H1 (cell line): ENCODE results near the gene IFNG-AS1. TPM values are rescaled to one million over a fixed set of nuclear protein-coding genes. Genes with fewer than 3 reads are reported as not detected.

Experiments
- CREB1 ChIP-seq: IDR thresholded peaks from 2 replicates; pipeline ENCODE4 v1.6.1; 2012; ENCODE audit warnings: inconsistent platforms
- polyA plus RNA-seq, 7 experiments: library from polyadenylated mRNA; depleted of rRNA in 3 of 7; stranded (reverse) in 5 of 7; unstranded in 2 of 7; fragments of >200 nt in 5 of 7; fragments of 200-250 nt in 2 of 7; gene quantifications; 1 replicate in 5 of 7; 2 replicates in 1 of 7; 4 replicates in 1 of 7; pipeline versions ENCODE4 v1.2.1 to v1.2.3, GENCODE V29; 2011 to 2013; ENCODE audit warnings: missing spikeins in 2 of 7, mixed read lengths in 2 of 7
- total RNA-seq: library from RNA; stranded (reverse); fragmentation: NEBNext Ultra II Directional; extraction: Animal tissue kit (Norgen Biotek cat#: 25700); gene quantifications from 2 replicates; pipeline ENCODE4 v1.2.1, GENCODE V29; 2021
- TF ChIP-seq, protein P1 (sequence below): fragments of 300-600 bp; sonication (generic); IDR thresholded peaks from 2 replicates; pipeline ENCODE4 v1.7.1; 2012; ENCODE audit warnings: low read length, moderate library complexity, mild to moderate bottlenecking, inconsistent platforms; ENCODE audit not compliant: insufficient replicate concordance

IFNG-AS1 gene
- total and polyA plus RNA-seq, 2 of the 8 experiments (the other 6 are each of a cell fraction or from before 2014, with no cell fraction given), result not detected

GRCh38 chr12:68048648-68049297 lies 59.5 kb downstream of the IFNG-AS1 start (continued):
- TF ChIP-seq, protein P1, sequence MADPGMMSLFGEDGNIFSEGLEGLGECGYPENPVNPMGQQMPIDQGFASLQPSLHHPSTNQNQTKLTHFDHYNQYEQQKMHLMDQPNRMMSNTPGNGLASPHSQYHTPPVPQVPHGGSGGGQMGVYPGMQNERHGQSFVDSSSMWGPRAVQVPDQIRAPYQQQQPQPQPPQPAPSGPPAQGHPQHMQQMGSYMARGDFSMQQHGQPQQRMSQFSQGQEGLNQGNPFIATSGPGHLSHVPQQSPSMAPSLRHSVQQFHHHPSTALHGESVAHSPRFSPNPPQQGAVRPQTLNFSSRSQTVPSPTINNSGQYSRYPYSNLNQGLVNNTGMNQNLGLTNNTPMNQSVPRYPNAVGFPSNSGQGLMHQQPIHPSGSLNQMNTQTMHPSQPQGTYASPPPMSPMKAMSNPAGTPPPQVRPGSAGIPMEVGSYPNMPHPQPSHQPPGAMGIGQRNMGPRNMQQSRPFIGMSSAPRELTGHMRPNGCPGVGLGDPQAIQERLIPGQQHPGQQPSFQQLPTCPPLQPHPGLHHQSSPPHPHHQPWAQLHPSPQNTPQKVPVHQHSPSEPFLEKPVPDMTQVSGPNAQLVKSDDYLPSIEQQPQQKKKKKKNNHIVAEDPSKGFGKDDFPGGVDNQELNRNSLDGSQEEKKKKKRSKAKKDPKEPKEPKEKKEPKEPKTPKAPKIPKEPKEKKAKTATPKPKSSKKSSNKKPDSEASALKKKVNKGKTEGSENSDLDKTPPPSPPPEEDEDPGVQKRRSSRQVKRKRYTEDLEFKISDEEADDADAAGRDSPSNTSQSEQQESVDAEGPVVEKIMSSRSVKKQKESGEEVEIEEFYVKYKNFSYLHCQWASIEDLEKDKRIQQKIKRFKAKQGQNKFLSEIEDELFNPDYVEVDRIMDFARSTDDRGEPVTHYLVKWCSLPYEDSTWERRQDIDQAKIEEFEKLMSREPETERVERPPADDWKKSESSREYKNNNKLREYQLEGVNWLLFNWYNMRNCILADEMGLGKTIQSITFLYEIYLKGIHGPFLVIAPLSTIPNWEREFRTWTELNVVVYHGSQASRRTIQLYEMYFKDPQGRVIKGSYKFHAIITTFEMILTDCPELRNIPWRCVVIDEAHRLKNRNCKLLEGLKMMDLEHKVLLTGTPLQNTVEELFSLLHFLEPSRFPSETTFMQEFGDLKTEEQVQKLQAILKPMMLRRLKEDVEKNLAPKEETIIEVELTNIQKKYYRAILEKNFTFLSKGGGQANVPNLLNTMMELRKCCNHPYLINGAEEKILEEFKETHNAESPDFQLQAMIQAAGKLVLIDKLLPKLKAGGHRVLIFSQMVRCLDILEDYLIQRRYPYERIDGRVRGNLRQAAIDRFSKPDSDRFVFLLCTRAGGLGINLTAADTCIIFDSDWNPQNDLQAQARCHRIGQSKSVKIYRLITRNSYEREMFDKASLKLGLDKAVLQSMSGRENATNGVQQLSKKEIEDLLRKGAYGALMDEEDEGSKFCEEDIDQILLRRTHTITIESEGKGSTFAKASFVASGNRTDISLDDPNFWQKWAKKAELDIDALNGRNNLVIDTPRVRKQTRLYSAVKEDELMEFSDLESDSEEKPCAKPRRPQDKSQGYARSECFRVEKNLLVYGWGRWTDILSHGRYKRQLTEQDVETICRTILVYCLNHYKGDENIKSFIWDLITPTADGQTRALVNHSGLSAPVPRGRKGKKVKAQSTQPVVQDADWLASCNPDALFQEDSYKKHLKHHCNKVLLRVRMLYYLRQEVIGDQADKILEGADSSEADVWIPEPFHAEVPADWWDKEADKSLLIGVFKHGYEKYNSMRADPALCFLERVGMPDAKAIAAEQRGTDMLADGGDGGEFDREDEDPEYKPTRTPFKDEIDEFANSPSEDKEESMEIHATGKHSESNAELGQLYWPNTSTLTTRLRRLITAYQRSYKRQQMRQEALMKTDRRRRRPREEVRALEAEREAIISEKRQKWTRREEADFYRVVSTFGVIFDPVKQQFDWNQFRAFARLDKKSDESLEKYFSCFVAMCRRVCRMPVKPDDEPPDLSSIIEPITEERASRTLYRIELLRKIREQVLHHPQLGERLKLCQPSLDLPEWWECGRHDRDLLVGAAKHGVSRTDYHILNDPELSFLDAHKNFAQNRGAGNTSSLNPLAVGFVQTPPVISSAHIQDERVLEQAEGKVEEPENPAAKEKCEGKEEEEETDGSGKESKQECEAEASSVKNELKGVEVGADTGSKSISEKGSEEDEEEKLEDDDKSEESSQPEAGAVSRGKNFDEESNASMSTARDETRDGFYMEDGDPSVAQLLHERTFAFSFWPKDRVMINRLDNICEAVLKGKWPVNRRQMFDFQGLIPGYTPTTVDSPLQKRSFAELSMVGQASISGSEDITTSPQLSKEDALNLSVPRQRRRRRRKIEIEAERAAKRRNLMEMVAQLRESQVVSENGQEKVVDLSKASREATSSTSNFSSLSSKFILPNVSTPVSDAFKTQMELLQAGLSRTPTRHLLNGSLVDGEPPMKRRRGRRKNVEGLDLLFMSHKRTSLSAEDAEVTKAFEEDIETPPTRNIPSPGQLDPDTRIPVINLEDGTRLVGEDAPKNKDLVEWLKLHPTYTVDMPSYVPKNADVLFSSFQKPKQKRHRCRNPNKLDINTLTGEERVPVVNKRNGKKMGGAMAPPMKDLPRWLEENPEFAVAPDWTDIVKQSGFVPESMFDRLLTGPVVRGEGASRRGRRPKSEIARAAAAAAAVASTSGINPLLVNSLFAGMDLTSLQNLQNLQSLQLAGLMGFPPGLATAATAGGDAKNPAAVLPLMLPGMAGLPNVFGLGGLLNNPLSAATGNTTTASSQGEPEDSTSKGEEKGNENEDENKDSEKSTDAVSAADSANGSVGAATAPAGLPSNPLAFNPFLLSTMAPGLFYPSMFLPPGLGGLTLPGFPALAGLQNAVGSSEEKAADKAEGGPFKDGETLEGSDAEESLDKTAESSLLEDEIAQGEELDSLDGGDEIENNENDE, result no peak
- TF ChIP-seq CREB1, result no peak
